Esophagus muscularis mucosa (tissue), 4 donors: ENCODE results near the gene EPHB2. TPM values are rescaled to one million over a fixed set of nuclear protein-coding genes. Genes with fewer than 3 reads are reported as not detected.
"Not testable (repeated sequence)": the region's sequence is repeated elsewhere in the genome, so short reads cannot be mapped to it uniquely, and the experiment has no call there.

Experiments
- DNase-seq: peaks from one replicate; pipeline ENCODE4 v3.0.0-alpha.2; 2017; ENCODE audit errors: extremely low spot score
- H3K27ac ChIP-seq, 4 donors: fragments of 200-600 bp; sonication (generic); replicated peaks in 1 of 4; 1 replicate in 3 of 4; 2 replicates in 1 of 4; pipeline ENCODE4 v1.5.1; 2016 to 2019; ENCODE audit warnings: mild to moderate bottlenecking in 1 of 4
- H3K27me3 ChIP-seq, 4 donors: fragments of 200-600 bp; sonication (generic); one replicate each; pipeline versions ENCODE4 v1.5.1 to v1.6.0; 2016 to 2019
- H3K36me3 ChIP-seq, 4 donors: fragments of 200-600 bp; sonication (generic); one replicate each; pipeline ENCODE4 v1.5.1; 2016 to 2019
- H3K4me1 ChIP-seq, 4 donors: fragments of 200-600 bp; sonication (generic); one replicate each; pipeline ENCODE4 v1.5.1; 2016 to 2019
- H3K4me3 ChIP-seq, 4 donors: fragments of 200-600 bp; sonication (generic); 1 replicate in 2 of 4; 2 replicates in 2 of 4; pipeline ENCODE4 v1.5.1; 2016 to 2019; ENCODE audit warnings: mild to moderate bottlenecking in 4 of 4, moderate library complexity in 1 of 4
- H3K9me3 ChIP-seq, 4 donors: fragments of 200-600 bp; sonication (generic); 1 replicate in 3 of 4; 2 replicates in 1 of 4; pipeline ENCODE4 v1.5.1; 2016 to 2019
- EP300 ChIP-seq: sonication (generic); formaldehyde crosslinking; IDR thresholded peaks from one replicate; pipeline ENCODE4 v1.6.1; 2017; ENCODE audit warnings: antibody characterized with exemption
- POLR2A ChIP-seq: fragments of 450-650 bp; IDR thresholded peaks from one replicate; pipeline ENCODE4 v1.6.1; 2017; ENCODE audit warnings: antibody characterized with exemption, moderate library complexity, mild to moderate bottlenecking, low read depth
- POLR2AphosphoS5 ChIP-seq, 2 donors: sonication (generic); formaldehyde crosslinking; IDR thresholded peaks; one replicate each; pipeline ENCODE4 v1.6.1; 2017; ENCODE audit warnings: antibody characterized with exemption in 2 of 2
- WGBS: methylation state at CpG from one replicate; pipeline ENCODE4 v1.1.5; 2018; 5-methylcytosine and 5-hydroxymethylcytosine counted together
- intact Hi-C: fragments of 100-400 bp; cut with DNase I; formaldehyde crosslinking; loops from one replicate; pipeline ENCODE4 v1.15.1; 2023
- total RNA-seq, 4 donors: library from RNA; depleted of rRNA; stranded (reverse); fragments of >200 nt; gene quantifications; one replicate each; pipeline versions ENCODE4 v1.1.0 to v1.2.1, GENCODE V29; 2016
- TF ChIP-seq, protein P1 (sequence below), 3 experiments: fragments of 200-600 bp in 2 of 3; fragments of 450-650 bp in 1 of 3; sonication (generic) in 2 of 3; IDR thresholded peaks; one replicate each; pipeline ENCODE4 v1.5.1; 2017 to 2019; ENCODE audit warnings: antibody characterized with exemption in 3 of 3, mild to moderate bottlenecking in 2 of 3, moderate library complexity in 1 of 3

Gene EPHB2
- total RNA-seq, 4 donors from 2014 or later = 1.5 to 3.3 (median 1.9) TPM

DNA sequence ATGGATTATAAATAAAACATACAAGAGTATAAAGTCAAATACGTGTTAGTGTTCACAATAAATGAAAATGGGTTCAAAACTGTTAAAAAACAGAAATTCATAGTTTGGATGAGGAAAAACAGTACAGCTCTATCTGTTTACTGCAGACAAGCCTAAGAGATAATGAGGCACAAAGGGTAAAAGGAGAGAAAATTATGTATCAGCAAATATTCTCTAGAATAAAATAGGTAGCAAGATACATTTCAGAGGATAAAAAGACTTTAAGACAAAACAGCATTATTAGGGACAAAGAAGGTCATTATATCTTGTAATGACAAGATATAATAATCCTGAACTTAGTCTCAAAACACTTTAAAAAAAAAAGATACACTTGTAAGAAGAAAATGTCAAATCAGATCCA, 123.1 kb downstream of the EPHB2 start:
- no peak overlapping the region for H3K27ac ChIP-seq
- no peaks in the 10 kb centered on the region for H3K36me3 ChIP-seq
- no peak for DNase-seq
- H3K4me3 ChIP-seq = no peak overlapping the region
- intact Hi-C loops = no loop called here
- no peaks in the 10 kb centered on the region for H3K9me3 ChIP-seq
- H3K27me3 ChIP-seq = peaks cover 0 to 19% (median 0%) of the 10 kb centered on the region in 4 donors
- H3K4me1 ChIP-seq = no peaks in the 10 kb centered on the region
- 88% methylated on average over 1 of the region's 1 CpG for WGBS
- TF ChIP-seq, protein P1, sequence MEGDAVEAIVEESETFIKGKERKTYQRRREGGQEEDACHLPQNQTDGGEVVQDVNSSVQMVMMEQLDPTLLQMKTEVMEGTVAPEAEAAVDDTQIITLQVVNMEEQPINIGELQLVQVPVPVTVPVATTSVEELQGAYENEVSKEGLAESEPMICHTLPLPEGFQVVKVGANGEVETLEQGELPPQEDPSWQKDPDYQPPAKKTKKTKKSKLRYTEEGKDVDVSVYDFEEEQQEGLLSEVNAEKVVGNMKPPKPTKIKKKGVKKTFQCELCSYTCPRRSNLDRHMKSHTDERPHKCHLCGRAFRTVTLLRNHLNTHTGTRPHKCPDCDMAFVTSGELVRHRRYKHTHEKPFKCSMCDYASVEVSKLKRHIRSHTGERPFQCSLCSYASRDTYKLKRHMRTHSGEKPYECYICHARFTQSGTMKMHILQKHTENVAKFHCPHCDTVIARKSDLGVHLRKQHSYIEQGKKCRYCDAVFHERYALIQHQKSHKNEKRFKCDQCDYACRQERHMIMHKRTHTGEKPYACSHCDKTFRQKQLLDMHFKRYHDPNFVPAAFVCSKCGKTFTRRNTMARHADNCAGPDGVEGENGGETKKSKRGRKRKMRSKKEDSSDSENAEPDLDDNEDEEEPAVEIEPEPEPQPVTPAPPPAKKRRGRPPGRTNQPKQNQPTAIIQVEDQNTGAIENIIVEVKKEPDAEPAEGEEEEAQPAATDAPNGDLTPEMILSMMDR (IDR thresholded peaks at IDR 0.05) = no peak
- TF ChIP-seq EP300 = no peak
- TF ChIP-seq POLR2A = no peak
- TF ChIP-seq POLR2AphosphoS5 (IDR thresholded peaks at IDR 0.05) = no peak

DNA sequence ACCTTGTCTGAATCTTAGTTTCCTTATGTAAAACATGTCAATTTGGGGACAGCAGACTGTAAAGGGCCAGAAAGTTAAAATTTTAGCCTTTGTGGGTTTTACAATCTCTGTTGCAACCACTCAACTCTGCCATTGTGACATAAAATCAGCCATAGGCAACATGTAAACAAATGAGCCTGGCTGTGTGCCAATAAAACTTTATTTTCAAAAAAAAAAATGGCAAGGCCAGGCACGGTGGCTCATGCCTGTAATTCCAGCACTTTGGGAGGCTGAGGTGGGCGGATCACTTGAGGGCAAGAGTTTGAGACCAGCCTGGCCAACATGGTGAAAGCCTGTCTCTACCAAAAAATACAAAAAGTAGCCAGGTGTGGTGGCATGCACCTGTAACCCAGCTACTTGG, 123.8 kb downstream of the EPHB2 start:
- H3K4me1 ChIP-seq, H3K27ac ChIP-seq, H3K9me3 ChIP-seq, H3K36me3 ChIP-seq, intact Hi-C loops, H3K4me3 ChIP-seq, DNase-seq: not testable (repeated sequence)
- 61% methylated on average over 2 of the region's 2 CpGs for WGBS
- peaks cover 0 to 19% (median 0%) of the 10 kb centered on the region in 4 donors for H3K27me3 ChIP-seq

DNA sequence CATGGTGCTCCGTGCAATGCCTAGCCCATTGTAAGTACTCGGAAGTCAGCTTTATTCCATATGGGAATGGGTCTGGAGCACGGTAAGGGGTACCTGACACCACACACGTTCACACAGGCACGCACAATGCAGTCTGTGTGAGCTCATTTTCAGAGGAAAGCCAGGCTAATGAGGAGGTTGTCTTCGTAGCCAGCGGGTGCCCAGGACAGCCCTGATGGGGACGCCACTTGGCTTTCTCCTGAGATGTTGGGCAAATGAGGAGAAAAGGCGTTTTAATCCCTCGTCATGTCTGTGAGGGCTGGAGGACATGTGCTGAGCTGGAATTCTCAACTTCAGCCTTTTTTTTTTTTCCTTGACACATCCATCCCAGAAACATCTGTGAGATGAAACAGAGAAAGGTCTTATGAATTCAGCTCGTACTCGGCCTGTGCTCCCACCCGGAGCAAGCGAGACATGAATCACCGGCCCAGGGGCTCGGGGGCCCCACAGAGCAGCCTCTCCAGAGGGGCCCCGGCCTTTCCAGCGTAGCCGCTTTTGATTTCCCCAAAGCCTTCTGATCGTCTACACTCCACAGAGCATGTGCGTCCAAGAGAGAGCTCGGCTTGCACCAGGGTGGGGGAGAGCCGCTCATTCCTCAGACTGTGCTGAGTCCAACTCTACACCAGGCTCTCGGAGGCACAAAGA, 125.1 kb downstream of the EPHB2 start:
- TF ChIP-seq POLR2AphosphoS5 (IDR thresholded peaks at IDR 0.05) (no peak), POLR2A (no peak), EP300 (no peak)
- TF ChIP-seq, protein P1 (IDR thresholded peaks at IDR 0.05) = no peak
- H3K4me3 ChIP-seq = no peak overlapping the region
- no peaks in the 10 kb centered on the region for H3K9me3 ChIP-seq
- no peaks in the 10 kb centered on the region for H3K36me3 ChIP-seq
- no peak overlapping the region for H3K27ac ChIP-seq
- intact Hi-C loops = no loop called here
- peaks cover 0 to 17% (median 0%) of the 10 kb centered on the region in 4 donors for H3K27me3 ChIP-seq
- H3K4me1 ChIP-seq = no peaks in the 10 kb centered on the region
- WGBS = 79% methylated on average over 24 of the region's 24 CpGs
- DNase-seq = no peak

DNA sequence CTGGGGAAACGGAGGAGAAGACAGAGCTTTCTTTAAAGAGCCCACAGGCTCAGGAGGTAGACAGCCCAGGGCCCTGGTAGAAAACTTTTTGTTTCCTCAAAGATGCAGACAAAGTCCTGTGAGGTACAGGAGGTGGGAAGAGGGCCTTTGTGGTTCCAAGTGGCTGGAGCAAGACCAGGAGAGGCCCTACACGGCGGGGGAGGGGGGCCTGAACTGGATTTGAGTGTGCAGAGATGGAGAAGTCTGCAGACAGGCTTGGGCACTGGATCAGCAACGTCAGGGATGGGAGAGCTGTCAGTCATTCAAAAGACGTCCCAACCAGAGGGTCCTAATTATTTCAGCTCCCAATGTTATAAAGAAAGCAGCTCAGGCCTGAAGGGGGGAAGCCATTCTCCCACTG, 126.2 kb downstream of the EPHB2 start:
- TF ChIP-seq, protein P1 (IDR thresholded peaks at IDR 0.05) = no peak
- no peak for TF ChIP-seq POLR2A
- no peak for TF ChIP-seq EP300
- TF ChIP-seq POLR2AphosphoS5 (IDR thresholded peaks at IDR 0.05) = no peak
- peaks cover 0 to 14% (median 0%) of the 10 kb centered on the region in 4 donors for H3K27me3 ChIP-seq
- no peaks in the 10 kb centered on the region for H3K9me3 ChIP-seq
- WGBS = 83% methylated on average over 4 of the region's 5 CpGs
- H3K4me3 ChIP-seq = no peak overlapping the region
- H3K27ac ChIP-seq = no peak overlapping the region
- no peak for DNase-seq
- intact Hi-C loops = no loop called here
- H3K4me1 ChIP-seq = no peaks in the 10 kb centered on the region
- no peaks in the 10 kb centered on the region for H3K36me3 ChIP-seq

DNA sequence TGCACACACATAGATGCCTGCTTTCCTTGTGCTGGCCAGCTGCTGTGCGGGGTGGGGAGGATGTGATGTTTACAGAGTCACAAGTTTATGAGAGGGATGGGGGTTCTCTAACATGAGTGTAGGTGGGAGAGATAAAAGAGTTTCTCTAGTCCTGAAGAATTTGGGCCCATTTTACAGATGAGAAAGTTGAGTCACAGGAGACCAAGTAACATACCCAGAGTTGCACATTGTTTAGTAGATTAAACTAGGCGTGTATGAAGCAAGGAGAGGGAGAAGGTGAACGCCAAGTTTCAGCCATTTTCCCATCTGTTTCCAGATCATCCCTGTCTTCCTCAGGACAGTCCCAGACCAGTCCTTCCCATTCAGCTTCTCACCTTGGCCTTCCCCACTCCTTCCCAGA, 126.7 kb downstream of the EPHB2 start:
- TF ChIP-seq POLR2AphosphoS5 (IDR thresholded peaks at IDR 0.05) (no peak), EP300 (no peak), POLR2A (no peak)
- TF ChIP-seq, protein P1 (IDR thresholded peaks at IDR 0.05) = no peak
- Histone ChIP-seq H3K27ac (no peak overlapping the region), H3K9me3 (no peaks in the 10 kb centered on the region), H3K4me1 (no peaks in the 10 kb centered on the region), H3K4me3 (no peak overlapping the region), H3K27me3 (peaks cover 0 to 14% (median 0%) of the 10 kb centered on the region in 4 donors), H3K36me3 (no peaks in the 10 kb centered on the region)
- intact Hi-C loops = no loop called here
- WGBS = 95% methylated on average over 3 of the region's 3 CpGs
- no peak for DNase-seq
